Stromal cell of bone marrow (primary cell): ENCODE results near the gene PADI4.
A peak's percentile ranks its signal among the peaks of the same experiment; 100 is the strongest.
"Not testable (repeated sequence)": the region's sequence is repeated elsewhere in the genome, so short reads cannot be mapped to it uniquely, and the experiment has no call there.

Experiments
- DNase-seq: peaks from one replicate; pipeline ENCODE4 v3.0.0-alpha.2; 2012; ENCODE audit warnings: low read depth

The PADI4 gene

DNA sequence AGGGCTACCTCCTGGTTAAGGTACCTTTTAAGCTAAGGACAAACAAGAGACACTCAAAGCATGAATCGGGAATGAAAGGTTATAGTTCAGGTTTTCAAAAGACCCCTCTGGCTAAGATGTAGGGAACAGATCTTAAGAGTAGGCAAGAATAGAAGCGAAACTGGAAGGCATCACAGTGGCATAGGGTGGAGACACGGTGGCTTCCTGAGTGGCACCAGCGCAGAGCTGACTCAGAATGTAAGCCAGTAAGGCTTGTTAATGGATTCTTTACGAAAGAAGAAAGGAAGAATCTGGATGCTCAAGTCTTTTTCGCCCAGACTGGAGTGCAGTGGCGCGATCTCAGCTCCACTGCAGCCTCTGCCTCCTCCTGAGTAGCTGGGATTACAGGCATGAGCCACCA lies 85.2 kb downstream of the PADI4 start:
- no peak for DNase-seq

DNA sequence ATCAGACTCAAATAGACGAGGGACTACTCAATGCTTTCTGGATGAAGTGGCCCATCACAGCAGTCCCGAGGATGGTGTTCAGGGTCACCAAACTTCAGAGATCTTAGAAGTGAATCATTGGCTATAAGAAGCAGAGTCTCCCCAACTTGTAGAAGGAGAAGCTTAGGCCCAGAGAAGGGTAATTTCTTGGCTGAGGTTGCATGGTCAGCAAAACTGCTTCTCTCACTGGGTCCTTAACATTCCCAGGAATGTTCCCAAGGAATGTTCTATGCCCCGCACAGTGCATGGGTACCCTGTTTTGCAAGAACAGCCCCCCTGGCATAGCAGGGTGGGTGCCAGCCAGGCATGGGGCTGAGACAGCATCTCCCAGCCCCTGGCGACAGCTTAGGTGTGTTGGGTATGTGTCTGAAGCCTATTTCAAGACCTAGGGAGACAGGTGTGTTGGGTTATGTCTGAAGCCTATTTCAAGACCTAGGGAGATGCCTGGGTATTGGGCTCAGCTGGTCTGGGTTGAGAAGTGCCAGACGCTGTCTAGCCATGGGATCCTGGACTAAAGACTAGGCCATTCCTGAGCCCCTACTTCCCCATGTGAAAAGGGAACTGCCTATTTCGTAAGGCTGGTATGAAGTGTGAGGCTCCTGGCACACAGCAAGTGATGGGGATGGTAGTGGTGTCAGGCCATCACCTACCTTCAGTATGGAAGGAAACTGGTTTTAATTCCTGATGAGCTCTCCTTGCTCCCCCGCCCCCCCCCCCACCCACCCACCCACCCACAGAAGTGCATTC lies 90.1 kb downstream of the PADI4 start:
- no peak for DNase-seq

DNA sequence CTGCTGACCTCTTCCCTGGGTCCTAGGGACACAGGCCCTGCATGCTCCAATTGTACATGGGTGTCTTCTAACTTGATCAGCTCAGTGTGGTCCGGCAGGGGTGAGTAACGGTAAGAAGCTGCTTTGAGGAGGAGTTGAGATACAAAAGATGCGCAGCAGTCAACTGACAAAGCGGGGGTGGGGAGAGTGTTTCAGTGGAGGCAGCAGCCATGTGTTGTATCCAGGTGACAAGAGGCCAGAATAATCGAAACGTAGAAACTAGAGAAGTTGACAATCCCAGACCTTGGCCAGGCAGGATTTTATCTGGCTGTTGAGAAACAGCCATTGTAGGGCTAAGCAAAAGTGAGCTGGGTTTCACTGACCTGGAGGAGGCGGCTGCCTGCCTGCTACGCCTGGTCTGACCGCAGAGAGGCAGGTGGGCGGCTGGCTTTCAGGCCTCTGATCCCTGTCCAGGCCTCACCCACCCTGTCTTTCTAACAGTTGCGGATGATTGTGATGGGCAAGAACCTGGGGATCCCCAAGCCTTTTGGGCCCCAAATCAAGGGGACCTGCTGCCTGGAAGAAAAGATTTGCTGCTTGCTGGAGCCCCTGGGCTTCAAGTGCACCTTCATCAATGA lies 92.8 kb downstream of the PADI4 start:
- DNase-seq = no peak

DNA sequence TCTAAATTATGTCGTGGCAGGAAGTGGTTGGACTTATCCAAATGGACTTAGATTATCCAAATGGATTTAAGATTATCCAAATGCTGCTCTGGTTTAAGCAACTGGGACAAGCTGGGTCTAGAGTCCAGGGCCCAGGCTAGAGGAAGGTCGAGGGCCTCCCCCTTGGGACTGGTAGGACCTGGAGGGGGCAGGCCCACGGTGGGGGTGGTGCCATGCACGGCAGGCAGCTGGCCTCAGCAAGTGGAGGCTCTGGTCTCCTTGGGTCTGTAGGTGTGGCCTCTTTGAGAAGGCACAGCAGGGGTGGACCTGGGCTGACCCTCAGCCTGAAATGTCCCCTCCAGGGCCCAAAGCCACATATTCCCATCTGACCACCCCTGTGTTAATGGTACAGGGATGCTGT lies 93.8 kb downstream of the PADI4 start:
- no peak for DNase-seq

DNA sequence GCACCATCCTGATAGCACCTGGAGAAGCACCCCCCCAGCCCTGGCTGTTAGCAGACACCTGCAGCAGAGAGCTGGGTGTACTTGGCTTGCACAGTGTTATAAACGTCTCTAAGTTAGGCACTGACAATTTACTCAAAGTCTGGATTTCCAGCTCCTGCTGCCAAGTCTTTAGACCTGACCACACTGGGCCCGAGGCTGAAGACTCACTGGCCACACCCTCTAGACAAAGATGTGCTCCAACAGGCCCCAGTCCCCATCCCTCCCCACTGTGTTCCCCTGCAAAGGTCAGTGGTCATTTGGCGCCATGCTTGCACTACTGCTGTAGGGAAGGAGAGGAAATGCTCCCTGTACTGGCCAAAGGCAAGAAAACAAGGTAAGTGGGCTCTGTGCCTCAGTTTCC lies 95.1 kb downstream of the PADI4 start:
- DNase-seq = no peak

DNA sequence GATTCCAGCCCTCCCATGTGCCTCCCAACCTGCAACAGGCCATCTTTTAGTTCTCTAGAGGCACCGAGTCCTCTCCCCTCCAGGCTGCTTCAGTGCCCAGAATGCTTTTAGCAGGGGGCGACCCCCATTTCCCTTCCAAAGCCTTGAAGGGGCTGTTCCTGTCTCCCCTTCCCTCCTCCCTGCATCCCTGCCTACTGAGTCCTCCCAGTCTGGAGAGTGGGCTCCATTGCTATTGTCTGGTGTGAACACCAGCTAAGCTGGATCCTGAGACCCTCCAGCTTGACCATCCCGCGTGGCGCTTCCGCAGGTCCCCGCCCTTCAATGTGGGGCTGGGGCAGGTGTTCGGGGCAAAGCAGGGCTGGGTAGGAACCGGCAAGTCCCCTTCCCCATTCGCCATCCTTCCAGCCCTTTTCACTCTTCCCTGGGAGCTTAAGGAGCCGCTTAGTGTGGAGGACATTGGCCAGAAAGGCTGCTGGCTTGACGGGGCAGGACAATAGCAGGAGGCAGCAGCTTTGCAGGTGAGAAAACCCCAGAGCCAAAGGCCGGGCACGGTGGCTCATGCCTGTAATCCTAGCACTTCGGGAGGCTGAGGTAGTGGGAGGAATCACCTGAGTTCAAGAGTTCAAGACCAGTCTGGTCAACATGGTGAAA lies 96.2 kb downstream of the PADI4 start:
- DNase-seq = no peak

DNA sequence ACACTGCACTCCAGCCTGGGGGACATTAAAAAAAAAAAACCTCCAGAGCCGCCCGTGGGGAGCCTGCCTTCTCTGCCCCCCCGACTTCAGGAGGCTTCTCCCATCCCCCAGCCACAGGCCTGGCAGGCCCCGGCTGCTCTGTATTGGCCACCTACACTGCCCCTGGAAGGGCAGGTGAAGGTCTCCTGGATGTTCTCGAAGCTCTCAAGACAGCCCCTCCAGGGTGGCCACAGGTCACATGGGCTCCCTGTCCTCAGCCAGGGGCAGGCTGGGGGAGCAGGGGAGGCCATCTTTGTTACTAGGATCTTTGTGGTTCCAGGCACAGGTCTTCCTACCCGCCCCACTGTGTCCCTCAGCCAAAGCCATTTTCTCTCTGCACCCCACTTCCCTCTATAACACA lies 96.8 kb downstream of the PADI4 start:
- no peak for DNase-seq

DNA sequence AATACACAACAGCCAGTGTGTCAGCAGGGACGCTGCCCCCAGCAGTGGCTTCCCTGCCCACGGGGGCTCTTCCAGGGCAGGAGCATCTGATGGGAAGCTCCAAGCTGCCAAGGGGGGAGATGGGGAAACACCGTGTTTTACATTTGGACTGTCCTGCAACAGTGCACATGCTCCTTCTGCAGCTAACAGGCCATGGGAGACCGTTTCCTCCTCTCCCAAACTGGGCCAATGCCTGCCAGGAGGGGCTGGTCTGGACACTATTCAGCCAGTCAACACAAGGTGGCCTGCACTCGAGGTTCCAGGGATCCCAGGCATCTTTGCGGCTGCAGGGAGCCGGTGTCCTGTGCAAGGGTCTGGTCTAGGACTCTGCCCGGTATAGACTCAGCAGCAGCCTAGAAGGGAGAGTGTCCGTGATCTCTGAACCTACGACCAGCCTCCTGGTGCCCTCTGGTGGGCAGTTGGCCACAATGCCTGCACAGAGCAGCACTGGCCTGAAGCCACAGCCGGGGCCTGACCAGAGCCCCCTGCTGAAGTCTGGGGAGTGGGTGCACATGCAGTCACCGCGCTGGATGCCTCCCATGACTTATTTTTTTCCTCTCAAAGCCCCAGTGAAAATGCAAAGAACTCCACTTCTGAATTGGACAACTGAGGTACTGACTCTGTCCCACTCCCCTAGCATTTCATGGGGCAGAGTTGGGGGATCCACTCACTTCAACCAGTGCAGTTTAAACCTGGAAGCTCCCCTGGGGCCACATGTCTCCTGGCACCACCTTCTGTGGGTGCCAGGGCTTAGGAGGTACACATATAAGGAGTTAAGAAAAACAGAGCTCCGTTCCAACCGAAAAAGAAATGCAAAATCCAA lies 98.1 kb downstream of the PADI4 start:
- DNase-seq = peak; percentile 25

DNA sequence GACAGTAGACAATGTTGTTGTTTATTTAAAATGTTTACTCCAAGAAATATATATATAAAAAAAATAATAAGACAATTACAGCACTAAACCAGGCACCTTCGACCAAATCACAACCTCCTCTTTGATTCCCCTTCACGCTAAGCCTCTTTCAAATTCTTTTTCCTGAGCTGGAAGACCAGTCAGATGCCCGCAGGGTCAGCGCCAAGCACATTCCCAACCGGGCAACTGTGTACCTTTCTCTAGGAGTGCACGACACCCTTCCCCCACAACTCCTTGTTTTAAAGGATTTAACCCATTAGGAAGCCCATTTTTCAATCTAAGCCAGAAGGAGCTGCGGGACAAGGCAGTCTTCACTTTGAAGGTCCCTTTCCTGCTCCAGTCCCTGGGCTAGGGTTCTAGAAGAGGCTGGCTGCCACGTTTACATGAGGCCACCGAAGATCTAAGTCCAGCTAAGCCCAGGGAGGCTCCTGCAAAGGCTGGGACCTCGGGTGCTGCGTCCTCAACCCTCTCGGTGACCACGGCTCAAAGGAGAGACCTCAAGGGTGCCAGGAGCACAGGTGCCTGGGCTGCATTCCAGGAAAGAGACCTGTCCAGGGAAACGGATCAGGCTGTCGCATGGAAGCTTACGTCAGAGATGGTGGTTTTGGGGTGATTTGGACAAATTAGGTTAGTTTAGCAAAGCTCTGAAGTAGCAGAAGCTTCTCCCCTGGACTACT lies 98.9 kb downstream of the PADI4 start:
- DNase-seq = not testable (repeated sequence)

DNA sequence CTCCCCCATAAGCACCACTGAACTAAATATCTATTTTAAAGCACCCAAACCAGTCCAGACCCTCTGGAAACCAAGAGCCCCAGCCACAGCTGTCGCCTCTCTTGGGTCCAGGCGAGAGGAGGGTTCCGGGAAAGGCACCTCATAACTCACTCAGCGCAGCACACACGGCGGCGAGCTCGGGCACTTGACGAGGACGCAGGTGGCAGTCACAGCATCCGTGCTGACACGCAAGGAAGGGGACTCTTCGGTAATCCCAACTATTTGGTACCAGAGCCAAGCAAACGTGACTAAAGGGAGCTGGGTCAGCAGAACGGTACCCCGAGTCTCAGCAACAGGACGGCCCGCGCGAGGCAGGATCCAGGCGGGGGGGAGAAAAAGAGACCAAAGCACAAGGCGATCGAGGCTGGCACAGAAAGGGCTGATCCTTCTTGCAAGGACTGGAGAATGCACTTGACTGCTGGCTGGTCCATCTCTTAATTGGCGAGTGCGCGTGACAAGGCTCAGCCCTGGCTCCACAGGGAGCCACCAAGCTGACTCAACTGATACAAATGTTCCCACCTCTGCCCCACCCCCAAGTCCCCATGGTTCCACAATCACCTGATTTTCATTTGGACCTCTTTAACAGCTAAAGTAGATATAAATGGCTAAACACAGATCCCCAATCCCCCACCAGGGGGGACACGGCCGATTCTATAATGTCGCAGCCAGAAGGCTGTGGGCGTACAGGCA lies 100.0 kb downstream of the PADI4 start:
- not testable (repeated sequence) for DNase-seq

DNA sequence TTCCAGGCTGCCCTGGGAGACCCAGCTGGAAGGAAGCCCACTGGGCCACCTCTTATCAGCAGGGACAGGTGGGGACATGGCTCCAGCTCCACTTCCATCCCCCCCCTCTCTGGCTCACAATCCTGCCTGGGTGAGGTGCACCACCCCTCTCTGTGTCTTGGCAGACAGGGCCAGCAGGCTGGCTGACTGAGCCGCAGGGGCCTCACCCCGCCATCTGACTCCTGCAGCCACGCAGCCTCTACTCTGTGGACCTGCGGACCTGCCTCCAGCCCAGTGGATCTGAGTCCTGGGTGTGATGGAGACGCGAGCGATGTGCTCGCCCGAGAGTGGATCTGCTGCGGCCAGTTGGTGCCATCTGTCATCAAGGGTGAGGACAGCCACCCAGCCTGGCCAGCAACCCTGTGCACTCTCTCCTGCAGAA lies 101.4 kb downstream of the PADI4 start:
- no peak for DNase-seq

DNA sequence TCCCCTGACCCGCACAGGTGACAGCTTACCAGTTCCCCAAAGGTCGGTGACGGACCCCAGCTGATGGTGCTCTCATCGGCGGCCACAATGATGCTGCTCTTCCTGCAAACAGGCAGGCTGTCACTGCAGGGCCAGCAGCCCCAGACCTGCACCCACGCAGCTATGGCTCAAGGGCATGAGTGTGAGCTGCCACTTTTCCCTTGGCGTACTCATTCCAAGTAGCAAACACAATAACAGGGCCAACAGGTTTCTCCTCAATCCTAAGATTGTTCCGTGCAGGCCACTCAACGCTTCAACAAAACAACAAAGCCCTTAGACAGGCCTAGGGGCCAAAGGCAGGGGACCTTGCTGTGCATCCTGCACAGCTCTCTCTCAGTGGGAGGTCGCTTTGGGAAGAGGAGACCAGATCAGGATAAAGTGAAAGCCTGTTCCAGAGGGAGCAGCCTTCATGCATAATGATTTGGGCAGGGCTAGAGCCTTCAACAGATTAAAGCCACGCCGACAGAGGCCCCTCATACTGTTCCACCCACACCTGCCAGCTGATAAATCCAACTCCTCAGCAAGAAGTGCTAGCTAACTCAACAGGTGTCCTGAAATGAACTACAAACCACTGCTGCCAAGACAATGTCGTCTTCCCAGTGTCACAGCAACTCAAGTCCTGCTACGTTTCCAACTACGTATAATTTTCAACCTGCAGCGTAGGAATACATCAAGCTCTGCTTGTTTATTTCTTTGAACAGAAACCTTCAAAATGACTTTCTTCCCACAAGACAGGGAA lies 104.3 kb downstream of the PADI4 start:
- no peak for DNase-seq
